ENCODE data around the gene HOXB1. TPM values are rescaled to one million over a fixed set of nuclear protein-coding genes. Genes with fewer than 3 reads are reported as not detected.

The HOXB1 gene
- total and polyA plus RNA-seq, 2 experiments from 2014 or later: not detected

GRCh38 chr17:48549914-48550501, 19.2 kb upstream of the HOXB1 start:
- Histone ChIP-seq H3K79me2 (replicated peaks; ENCODE audit: insufficient read depth) (no peaks in the 10 kb centered on the region), H3K4me3 (peak overlapping the region; percentile 43), H3K4me1 (ENCODE audit: insufficient read depth) (peaks cover 84% of the 10 kb centered on the region), H3K36me3 (ENCODE audit: insufficient read depth) (no peaks in the 10 kb centered on the region), H3K9me2 (ENCODE audit: insufficient read depth) (no peaks in the 10 kb centered on the region), H3K4me2 (peak overlapping the region; percentile 67), H2AFZ (no peak overlapping the region), H3F3A (replicated peaks; ENCODE audit: low read depth) (peaks cover 38% of the 10 kb centered on the region), H4K20me1 (replicated peaks; ENCODE audit: insufficient read depth) (peaks cover 22% of the 10 kb centered on the region), H3K27me3 (ENCODE audit: insufficient read depth) (peaks cover 100% of the 10 kb centered on the region), H3K27ac (ENCODE audit: low read depth) (no peak overlapping the region)
- no peak for TF ChIP-seq ZNF462 (CRISPR knock-in tag; IDR thresholded peaks at IDR 0.05)
- TF ChIP-seq EZH2 (IDR thresholded peaks at IDR 0.05; ENCODE audit: low read depth, unreplicated experiment): peak; percentile 17
- TF ChIP-seq CTCF (conservative IDR thresholded peaks at IDR 0.05; ENCODE audit: low read depth in 2 of 2): peak in 1 of 2 experiments; percentile 55; a peak in 2 of 4 replicates
- TF ChIP-seq ZNF331 (CRISPR knock-in tag; IDR thresholded peaks at IDR 0.05; ENCODE audit: low read depth): no peak
- H3K27ac Mint-ChIP-seq: no peak overlapping the region
- peaks cover 62% of the 10 kb centered on the region for H3K4me1 Mint-ChIP-seq
- peaks cover 100% of the 10 kb centered on the region for H3K27me3 Mint-ChIP-seq (ENCODE audit: insufficient read depth, low read depth, poor library complexity)
- H3K9me3 Mint-ChIP-seq: no peaks in the 10 kb centered on the region; the same call in 2 of the 3 replicates
- peak overlapping the region; percentile 32; the same call in 1 of the 3 replicates for H3K4me3 Mint-ChIP-seq
- DNase-seq (ENCODE audit: low spot score): no peak
- H3K36me3 Mint-ChIP-seq (ENCODE audit: low read depth): no peaks in the 10 kb centered on the region
- peak; percentile 30; the same call in 2 of the 3 replicates for ATAC-seq

Measured in GM23338 (cell line).